RWPE1 (cell line): Measurements from ENCODE around the gene DCLRE1C.
"Not testable (repeated sequence)": the region's sequence is repeated elsewhere in the genome, so short reads cannot be mapped to it uniquely, and the experiment has no call there.

Experiments
- CTCF ChIA-PET: fragments of 350-600 bp; sonication (Branson Sonifier 250); formaldehyde crosslinking; extraction: SDS; loops from one replicate; lab custom pipeline; 2021; lab: Yijun Ruan, JAX
- POLR2A ChIA-PET: fragments of 400-600 bp; formaldehyde crosslinking; extraction: SDS; loops from one replicate; lab custom pipeline; 2020; ENCODE audit warnings: antibody characterized with exemption; ENCODE audit not compliant: low non-redundant PET; lab: Yijun Ruan, JAX
- DNase-seq: peaks from one replicate; pipeline ENCODE4 v3.0.0; 2012; ENCODE audit warnings: low spot score
- H3K27ac ChIP-seq: fragments of 450-650 bp; 2 replicates; pipeline ENCODE4 v1.5.1; 2017
- CTCF ChIP-seq: fragments of 450-650 bp; conservative IDR thresholded peaks from 2 replicates; pipeline ENCODE4 v1.5.1; 2017; ENCODE audit warnings: low read depth, mild to moderate bottlenecking

DCLRE1C gene

DNA sequence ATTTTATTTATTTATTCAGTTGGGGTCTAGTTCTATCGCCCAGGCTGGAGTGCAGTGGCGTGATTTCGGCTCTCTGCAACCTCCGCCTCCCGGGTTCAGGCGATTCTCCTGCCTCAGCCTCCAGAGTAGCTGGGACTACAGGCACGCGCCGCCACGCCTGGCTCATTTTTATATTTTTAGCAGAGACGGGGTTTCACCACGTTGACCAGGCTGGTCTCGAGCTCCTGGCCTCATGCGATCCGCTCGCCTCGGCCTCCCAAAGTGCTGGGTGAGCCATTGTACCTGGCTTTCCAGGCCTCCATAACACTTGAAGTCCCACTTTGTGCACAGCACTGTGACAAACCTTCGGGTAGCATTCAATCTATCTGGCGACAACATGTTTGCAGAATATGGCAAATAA lies 1.0 kb upstream of the DCLRE1C start:
- POLR2A ChIA-PET, result no interaction called here
- peak overlapping the region; percentile 95 for H3K27ac ChIP-seq
- CTCF ChIA-PET, result no interaction called here
- no peak for TF ChIP-seq CTCF
- no peak for DNase-seq

- TF ChIP-seq CTCF, result no peak
- DNase-seq, result peak; percentile 34
- POLR2A ChIA-PET, result interaction anchor here (0.6 kb wide), 1 partner anchor 151 kb away, joined by 6 read pairs; no protein-coding TSS in a partner anchor
- H3K27ac ChIP-seq, result peak overlapping the region; percentile 95
- CTCF ChIA-PET, result no interaction called here
Measured at GRCh38 chr10:14953424-14954000, 384 bp downstream of the DCLRE1C start.

GRCh38 chr10:14952851-14953423 lies 959 bp downstream of the DCLRE1C start:
- no peak for TF ChIP-seq CTCF
- POLR2A ChIA-PET, result no interaction called here
- peak overlapping the region; percentile 95 for H3K27ac ChIP-seq
- CTCF ChIA-PET, result interaction anchor here (0.7 kb wide), 2 partner anchors 62 to 416 kb away, joined by 3 read pairs; no protein-coding TSS in a partner anchor
- DNase-seq, result no peak

GRCh38 chr10:14949291-14949690 lies 4.6 kb downstream of the DCLRE1C start:
- ChIA-PET POLR2A (no interaction called here), CTCF (interaction anchor here (0.6 kb wide), 1 partner anchor 140 kb away, joined by 3 read pairs; no protein-coding TSS in a partner anchor)
- DNase-seq, result no peak
- no peak for TF ChIP-seq CTCF
- H3K27ac ChIP-seq, result no peak overlapping the region

DNA sequence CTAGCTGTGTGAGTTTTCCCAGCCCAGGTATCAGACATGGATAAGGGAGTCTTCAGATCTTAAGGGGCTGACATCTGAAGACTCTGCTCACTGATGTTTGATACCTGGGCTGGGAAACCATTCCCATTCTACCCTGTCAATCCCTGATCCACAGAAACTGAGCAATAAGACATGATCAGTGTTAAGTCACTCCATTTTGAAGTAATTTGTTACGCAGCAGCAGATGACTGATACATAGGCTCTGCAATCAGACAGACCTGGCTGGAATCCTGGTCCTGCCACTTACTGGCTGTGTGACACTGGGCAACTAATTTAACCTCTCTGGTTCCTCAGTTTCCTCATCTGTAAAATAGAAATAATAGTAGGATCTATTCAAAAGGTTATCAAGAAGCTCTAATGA lies 6.6 kb downstream of the DCLRE1C start:
- no peak for TF ChIP-seq CTCF
- POLR2A ChIA-PET, result no interaction called here
- CTCF ChIA-PET, result interaction anchor here (0.5 kb wide), 1 partner anchor 9 kb away, joined by 4 read pairs; no protein-coding TSS in a partner anchor
- no peak overlapping the region for H3K27ac ChIP-seq
- no peak for DNase-seq

GRCh38 chr10:14945108-14945507 lies 8.8 kb downstream of the DCLRE1C start:
- ChIA-PET POLR2A (no interaction called here), CTCF (no interaction called here)

DNA sequence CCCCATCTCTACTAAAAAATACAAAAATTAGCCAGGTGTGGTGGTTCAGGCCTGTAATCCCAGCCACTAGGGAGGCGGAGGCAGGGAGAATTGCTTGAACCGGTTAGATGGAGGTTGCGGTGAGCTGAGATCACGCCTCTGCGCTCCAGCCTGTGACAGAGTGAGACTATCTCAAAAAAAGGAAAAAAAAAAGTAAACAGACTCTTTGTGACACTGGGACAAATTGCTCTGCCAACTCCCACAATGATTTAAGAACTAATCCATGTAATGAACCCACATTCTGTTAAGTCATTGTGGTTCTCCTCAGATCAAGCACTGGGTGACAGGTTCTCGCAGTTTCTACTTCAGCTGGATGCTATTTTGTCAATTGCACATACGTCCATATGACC lies 11.0 kb downstream of the DCLRE1C start:
- POLR2A ChIA-PET, CTCF ChIA-PET, DNase-seq: not testable (repeated sequence)
- H3K27ac ChIP-seq, result peak overlapping the region; percentile 48

More at GRCh38 chr10:14945108-14945507, 8.8 kb downstream of the DCLRE1C start:
- peak; percentile 12 for DNase-seq
- peak overlapping the region; percentile 23; the same call in 1 of the 2 replicates for H3K27ac ChIP-seq
- TF ChIP-seq CTCF, result no peak

DNA sequence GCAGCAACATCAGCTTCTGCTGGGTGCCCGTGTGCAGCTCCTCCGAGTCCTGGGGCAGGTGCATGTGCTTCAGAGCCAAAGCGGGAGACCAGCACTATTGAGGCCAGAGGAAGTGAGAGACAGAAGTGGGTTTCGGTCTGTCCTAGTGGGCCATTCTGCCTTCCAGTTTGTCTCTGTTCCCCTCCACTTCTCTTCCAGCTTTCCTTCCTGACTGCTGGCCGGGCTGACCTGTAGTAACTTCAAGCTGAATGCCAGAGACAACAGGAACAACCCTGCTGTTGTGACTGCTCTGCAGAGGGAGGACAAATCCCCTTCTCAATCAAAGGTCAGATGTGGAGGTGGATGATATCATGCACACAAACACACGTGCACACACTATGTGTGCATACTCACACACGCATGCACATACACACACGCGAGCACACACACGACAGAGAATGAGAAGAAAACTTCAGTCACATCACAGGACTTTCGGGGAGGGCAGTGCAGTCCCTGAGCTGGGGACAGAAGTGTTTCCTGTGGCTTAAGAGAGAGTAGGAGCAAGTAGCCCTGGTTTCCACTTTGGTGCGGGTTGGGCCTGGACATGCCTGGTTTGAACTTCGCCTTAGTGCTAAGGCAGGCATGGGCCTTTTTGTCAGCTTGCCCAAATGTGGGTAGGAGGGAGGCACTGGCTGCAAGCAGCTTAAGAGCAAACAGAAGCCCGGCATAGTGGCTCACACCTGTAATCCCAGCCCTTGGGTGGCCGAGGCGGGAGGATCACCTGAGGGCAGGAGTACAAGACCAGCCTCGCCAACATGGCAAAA lies 11.5 kb downstream of the DCLRE1C start:
- DNase-seq, CTCF ChIA-PET: not testable (repeated sequence)
- POLR2A ChIA-PET, result interaction anchor here (0.6 kb wide), 1 partner anchor 269 kb away, joined by 5 read pairs; no protein-coding TSS in a partner anchor
- H3K27ac ChIP-seq, result peak overlapping the region; percentile 48

- H3K27ac ChIP-seq, DNase-seq, POLR2A ChIA-PET, CTCF ChIA-PET: not testable (repeated sequence)
Measured at GRCh38 chr10:14938971-14939370, 14.9 kb downstream of the DCLRE1C start.
